Cardiac atrium fibroblast (primary cell): ENCODE results near the gene PML. TPM values are rescaled to one million over a fixed set of nuclear protein-coding genes. Genes with fewer than 3 reads are reported as not detected.

Experiments used
- total RNA-seq: library from RNA; depleted of rRNA; stranded (reverse); fragments of >200 nt; gene quantifications from 2 replicates; pipeline ENCODE4 v1.2.3, GENCODE V29; 2015

The PML gene
- 41.0 and 58.3 TPM in 2 replicates for total RNA-seq

DNA sequence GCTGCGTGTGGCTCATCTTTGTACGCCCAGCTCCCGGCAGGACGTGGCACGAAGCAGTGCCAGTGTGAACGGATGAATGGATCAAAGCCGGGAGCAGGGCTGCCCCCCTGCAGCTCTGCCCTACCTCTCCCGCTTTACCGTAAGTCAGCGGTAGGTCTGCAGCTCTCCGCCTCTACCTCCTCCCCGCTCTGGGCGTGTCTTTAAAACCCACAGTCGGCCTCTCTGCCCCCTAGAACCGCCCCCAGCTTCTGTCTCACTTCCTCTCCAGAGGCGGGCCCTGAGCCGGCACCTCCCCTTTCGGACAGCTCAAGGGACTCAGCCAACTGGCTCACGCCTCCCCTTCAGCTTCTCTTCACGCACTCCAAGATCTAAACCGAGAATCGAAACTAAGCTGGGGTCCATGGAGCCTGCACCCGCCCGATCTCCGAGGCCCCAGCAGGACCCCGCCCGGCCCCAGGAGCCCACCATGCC is at the start of gene PML:
Gene PML, plus strand, starts transcription at position 304 of the 471 bp plus-strand sequence. Its CDS starts 97 bp downstream, at position 401.

GRCh38 chr15:73991726-73992593 is 2.6 kb upstream of the PML start, which contains the start of gene STOML1:
TSS of gene STOML1 (minus strand) at chr15:73992295. CDS start at chr15:73992223, 72 bp downstream.

DNA sequence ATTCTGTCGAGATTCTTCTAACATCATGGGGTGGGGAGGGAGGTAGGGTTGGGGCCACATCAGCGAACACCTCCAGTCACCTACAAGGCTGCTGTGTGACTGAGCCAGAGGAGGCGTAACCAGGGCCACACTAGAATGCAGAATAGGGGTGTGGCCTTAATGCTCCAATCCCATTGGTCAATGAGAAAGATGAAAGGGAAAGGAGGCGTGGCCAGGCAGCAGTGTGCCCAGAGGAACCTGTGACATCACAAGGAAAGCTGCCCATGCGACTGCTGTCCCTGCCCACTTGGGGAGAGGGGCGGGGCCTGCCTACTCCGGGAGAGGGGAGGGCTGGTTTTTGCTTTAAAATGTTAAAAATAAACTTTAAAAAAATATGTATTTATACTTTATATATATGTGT is 87.9 kb downstream of the PML start, which contains the start of gene GOLGA6A:
Gene GOLGA6A, minus strand, starts transcription at position 101 of the 400 bp plus-strand sequence. Its CDS starts 41 bp downstream, at position 60.

Other genes with a start within 250 kb of the PML start
- 2.9 and 7.4 TPM in 2 replicates for gene INSYN1, start 241.4 kb upstream of the PML start, total RNA-seq
- not detected in 2 replicates for gene TBC1D21, start 121.2 kb upstream of the PML start, total RNA-seq
- 167 and 177 TPM in 2 replicates for gene LOXL1, start 68.3 kb upstream of the PML start, total RNA-seq
- 13.8 and 20.8 TPM in 2 replicates for gene STOML1, start 2.4 kb upstream of the PML start, total RNA-seq
- not detected in 2 replicates for gene GOLGA6A, start 87.8 kb downstream of the PML start, total RNA-seq
- gene ISLR2, start 135.9 kb downstream of the PML start, total RNA-seq, result 0.16 TPM in 1 of 2 replicates, not detected in the other
- 89.9 TPM in 2 replicates for gene ISLR, start 179.0 kb downstream of the PML start, total RNA-seq
- gene STRA6, start 208.1 kb downstream of the PML start, total RNA-seq, result 0.16 TPM in 1 of 2 replicates, not detected in the other
- not detected in 2 replicates for gene CCDC33, start 241.6 kb downstream of the PML start, total RNA-seq